NCI-H1694 treated with DMSO at 0.1 percent for 48 hours (cell line): ENCODE data around the gene STAG3.
"Not testable (repeated sequence)": the region's sequence is repeated elsewhere in the genome, so short reads cannot be mapped to it uniquely, and the experiment has no call there.

Experiments used
- DNase-seq: peaks from one replicate; lab custom pipeline; 2025; lab: John Stamatoyannopoulos, UW

Gene STAG3

GRCh38 chr7:100213672-100214071, 36.0 kb downstream of the STAG3 start:
- no peak for DNase-seq

DNA sequence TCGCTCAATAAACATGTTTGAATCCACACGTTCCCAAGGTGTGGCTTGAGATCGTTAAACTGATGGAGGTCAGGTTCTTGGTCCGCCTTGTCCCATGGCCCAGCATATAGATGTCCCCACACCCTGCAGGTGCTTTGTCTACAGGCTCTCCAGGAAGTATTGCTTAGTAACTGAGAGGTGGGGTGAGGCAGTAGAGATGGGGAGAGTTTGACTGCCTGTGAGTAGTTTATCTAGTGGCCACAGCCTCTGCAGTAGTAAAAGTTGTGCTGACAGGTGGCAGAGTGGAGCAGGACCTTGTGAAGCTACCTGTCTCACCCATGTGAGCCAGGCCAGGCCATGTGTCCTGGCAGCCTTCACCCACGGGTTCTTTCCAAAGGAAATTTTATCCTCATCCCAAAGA, 36.6 kb downstream of the STAG3 start:
- DNase-seq: not testable (repeated sequence)

DNA sequence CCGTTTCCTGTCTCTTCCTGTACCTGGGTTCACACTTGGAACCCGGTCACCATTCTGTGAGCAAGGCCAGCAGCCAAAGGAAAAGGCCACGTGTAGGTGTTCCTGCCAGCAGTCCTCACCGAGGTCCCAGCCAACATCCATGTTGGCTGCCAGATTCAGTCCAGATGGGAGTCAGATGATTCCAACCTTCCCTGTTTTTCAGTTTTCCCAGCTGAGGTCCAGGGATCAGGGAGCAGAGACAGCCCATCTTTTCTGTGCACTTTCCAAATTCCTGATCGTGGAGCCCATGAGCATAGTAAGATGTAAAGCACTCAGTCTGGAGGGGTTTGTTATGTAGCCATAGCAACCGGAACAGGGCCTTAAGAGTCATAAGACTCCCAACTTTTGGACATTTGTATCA, 38.2 kb downstream of the STAG3 start:
- peak; percentile 13 for DNase-seq

- DNase-seq: peak; percentile 17
Observed at GRCh38 chr7:100217934-100218333, 40.2 kb downstream of the STAG3 start.

- no peak for DNase-seq
Observed at GRCh38 chr7:100219271-100219737, 41.6 kb downstream of the STAG3 start.

DNA sequence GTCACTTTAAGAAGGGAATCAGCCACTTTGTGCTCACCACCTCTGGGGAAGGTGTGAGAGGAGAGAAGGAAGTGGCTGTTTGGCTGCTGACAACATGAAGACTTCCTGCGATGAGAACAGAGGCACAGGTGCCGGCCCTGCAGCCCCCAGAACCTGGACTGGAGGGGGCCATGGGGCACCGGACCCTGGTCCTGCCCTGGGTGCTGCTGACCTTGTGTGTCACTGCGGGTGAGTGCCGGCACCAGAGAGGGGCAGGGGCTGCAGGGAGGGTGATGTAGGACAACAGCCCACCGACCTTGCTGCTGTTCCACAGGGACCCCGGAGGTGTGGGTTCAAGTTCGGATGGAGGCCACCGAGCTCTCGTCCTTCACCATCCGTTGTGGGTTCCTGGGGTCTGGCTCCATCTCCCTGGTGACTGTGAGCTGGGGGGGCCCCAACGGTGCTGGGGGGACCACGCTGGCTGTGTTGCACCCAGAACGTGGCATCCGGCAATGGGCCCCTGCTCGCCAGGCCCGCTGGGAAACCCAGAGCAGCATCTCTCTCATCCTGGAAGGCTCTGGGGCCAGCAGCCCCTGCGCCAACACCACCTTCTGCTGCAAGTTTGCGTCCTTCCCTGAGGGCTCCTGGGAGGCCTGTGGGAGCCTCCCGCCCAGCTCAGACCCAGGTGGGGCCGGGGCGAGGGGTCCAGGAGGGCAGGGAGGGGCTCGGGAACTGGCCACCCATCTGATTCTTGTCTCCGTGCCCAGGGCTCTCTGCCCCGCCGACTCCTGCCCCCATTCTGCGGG, 42.3 kb downstream of the STAG3 start, which contains the start of gene PVRIG:
Gene PVRIG (plus strand): TSS at position 149 of the 785 bp plus-strand sequence. CDS start 22 bp downstream, at position 171.
- not testable (repeated sequence) for DNase-seq

GRCh38 chr7:100220586-100221230, 43.0 kb downstream of the STAG3 start:
- no peak for DNase-seq

DNA sequence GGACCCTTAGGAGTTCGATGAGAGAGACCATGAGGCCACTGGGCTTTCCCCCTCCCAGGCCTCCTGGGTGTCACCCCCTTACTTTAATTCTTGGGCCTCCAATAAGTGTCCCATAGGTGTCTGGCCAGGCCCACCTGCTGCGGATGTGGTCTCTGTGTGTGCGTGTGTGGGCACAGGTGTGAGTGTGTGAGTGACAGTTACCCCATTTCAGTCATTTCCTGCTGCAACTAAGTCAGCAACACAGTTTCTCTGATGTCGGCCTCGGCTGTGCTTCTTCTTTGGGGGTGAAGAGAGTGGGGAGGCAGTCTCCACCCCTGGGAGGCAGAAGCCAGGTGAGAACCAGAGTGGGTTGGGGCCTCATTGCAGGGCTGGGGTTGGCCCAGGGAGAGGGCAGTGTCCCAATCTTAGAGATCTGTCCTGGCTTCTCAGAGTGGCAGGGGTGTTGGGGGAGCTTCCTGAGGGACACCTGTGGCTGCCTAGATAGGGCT, 43.6 kb downstream of the STAG3 start:
- DNase-seq: no peak

- DNase-seq: no peak
Observed at GRCh38 chr7:100221767-100222444, 44.2 kb downstream of the STAG3 start.

GRCh38 chr7:100222445-100223132, 44.9 kb downstream of the STAG3 start:
- no peak for DNase-seq

DNA sequence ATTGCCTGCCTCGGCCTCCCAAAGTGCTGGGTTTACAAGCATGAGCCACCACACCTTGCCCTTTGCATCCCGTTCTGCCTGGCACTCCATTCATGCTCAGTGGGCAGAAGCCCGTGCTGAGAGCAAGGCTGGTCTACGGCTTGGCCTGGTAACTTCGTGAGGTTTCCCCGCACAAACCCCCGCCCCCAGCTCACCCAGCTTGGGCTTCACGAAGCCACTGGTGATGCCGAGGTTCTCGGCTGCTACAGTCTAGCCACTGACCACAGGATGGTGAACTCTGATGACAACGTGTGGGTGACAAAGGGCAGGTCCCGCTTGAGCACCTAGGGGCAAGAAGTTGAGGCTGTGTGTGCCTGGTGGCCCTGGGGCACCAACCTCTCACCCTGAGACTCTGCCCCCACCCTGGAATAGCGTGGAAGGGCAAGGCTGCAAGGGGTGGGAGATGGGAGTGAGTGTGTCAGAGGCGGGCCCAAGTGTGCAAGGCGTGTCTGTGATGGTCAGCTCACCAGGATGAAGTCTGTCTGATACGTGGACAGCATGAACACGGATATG, 45.7 kb downstream of the STAG3 start:
- DNase-seq: not testable (repeated sequence)

- DNase-seq: not testable (repeated sequence)
Observed at GRCh38 chr7:100224891-100225290, 47.2 kb downstream of the STAG3 start.

GRCh38 chr7:100234660-100235317, 57.1 kb downstream of the STAG3 start:
- not testable (repeated sequence) for DNase-seq

- DNase-seq: not testable (repeated sequence)
Observed at GRCh38 chr7:100239975-100240374, 62.3 kb downstream of the STAG3 start.

DNA sequence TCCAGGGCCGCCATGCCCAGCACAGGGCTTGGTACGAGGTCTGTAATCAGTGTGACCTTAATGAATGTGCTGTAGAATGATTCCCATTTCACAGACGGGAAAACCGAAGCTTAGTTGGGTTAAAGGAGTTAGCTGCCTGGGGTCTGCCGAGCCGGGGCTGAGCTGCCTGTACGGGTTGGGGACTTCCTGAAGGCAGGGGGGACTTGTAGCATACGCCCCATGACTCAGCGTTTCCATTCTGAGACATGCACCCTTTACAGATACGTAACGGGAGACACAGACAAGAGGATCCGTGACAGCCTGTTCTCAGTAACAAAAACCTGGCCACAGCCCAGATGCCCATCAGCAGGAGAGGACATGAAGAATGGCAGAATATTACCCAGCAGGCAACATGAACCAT, 65.7 kb downstream of the STAG3 start:
- DNase-seq: not testable (repeated sequence)

GRCh38 chr7:100244988-100245605, 67.4 kb downstream of the STAG3 start:
- DNase-seq: not testable (repeated sequence)

- DNase-seq: not testable (repeated sequence)
Observed at GRCh38 chr7:100246121-100246864, 68.6 kb downstream of the STAG3 start.

DNA sequence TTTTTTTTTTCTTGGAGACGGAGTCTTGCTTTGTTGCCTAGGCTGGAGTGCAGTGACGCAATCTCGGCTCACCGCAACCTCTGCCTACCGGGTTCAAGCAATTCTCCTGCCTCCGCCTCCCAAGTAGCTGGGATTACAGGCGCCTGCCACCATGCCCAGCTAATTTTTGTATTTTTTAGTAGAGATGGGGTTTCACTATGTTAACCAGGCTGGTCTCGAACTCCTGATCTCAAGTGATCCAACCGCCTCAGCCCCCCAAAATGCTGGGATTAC, 69.1 kb downstream of the STAG3 start:
- not testable (repeated sequence) for DNase-seq

GRCh38 chr7:100247152-100247757, 69.5 kb downstream of the STAG3 start:
- peak; percentile 4 for DNase-seq

- DNase-seq: no peak
Observed at GRCh38 chr7:100248483-100248882, 70.8 kb downstream of the STAG3 start.
